GM12878 (cell line): ENCODE data around the gene FAM228B. TPM values are rescaled to one million over a fixed set of nuclear protein-coding genes. Genes with fewer than 3 reads are reported as not detected.

ENCODE experiments used
- ATAC-seq: fragments of 200-7000 bp; cut with Tn5 transposase; 3 replicates; pipeline ENCODE4 v1.9.1; 2020; ENCODE audit warnings: mild to moderate bottlenecking, moderate library complexity
- BruUV-seq: library from RNA; stranded (reverse); fragments of 400-500 nt; replicated peaks from 2 replicates; lab custom pipeline; 2021; lab: Mats Ljungman, UMichigan
- CTCF ChIA-PET: fragments of 300-600 bp; sonication (Branson Sonifier 250); formaldehyde crosslinking; extraction: SDS; loops from one replicate; lab custom pipeline; 2021; ENCODE audit warnings: inconsistent platforms; lab: Yijun Ruan, JAX
- POLR2A ChIA-PET: fragments of 350-600 bp; formaldehyde crosslinking; extraction: SDS; loops from one replicate; lab custom pipeline; 2021; ENCODE audit warnings: inconsistent platforms; lab: Charles Lee
- RAD21 ChIA-PET: fragments of 300-600 bp; sonication (Branson Sonifier 250); formaldehyde crosslinking; loops from one replicate; lab custom pipeline; 2023; ENCODE audit warnings: antibody characterized with exemption; ENCODE audit not compliant: unreplicated experiment; lab: Charles Lee
- SMC1A ChIA-PET: fragments of 300-600 bp; sonication (Branson Sonifier 250); formaldehyde crosslinking; loops from one replicate; lab custom pipeline; 2023; ENCODE audit not compliant: unreplicated experiment, uncharacterized antibody; lab: Charles Lee
- DNase-seq: peaks from one replicate; pipeline ENCODE4 v3.0.0-alpha.2; 2011; ENCODE audit warnings: low read depth, low spot score
- FAIRE-seq: peaks from 3 replicates; lab custom pipeline; 2011; peaks lifted over from hg19 to GRCh38; lab: Jason Lieb, UNC
- H2AFZ ChIP-seq: 2 replicates; pipeline ENCODE4 v1.6.0; 2011; ENCODE audit warnings: low read depth, low read length, control low read depth; ENCODE audit not compliant: control insufficient read depth
- H3K27ac ChIP-seq: 2 replicates; pipeline ENCODE4 v1.5.1; 2011; ENCODE audit warnings: control low read depth; ENCODE audit not compliant: control insufficient read depth, insufficient read depth
- H3K27me3 ChIP-seq, 2 experiments: replicated peaks in 1 of 2; 2 replicates each; pipeline versions ENCODE4 v1.6.0 to v1.6.1; 2011; ENCODE audit warnings: low read length in 1 of 2; ENCODE audit not compliant: control insufficient read depth in 2 of 2, insufficient read depth in 2 of 2
- H3K36me3 ChIP-seq, 2 experiments: 2 replicates each; pipeline ENCODE4 v1.5.1; 2011; ENCODE audit warnings: low read length in 1 of 2; ENCODE audit not compliant: control insufficient read depth in 2 of 2, insufficient read depth in 2 of 2
- H3K4me1 ChIP-seq: 2 replicates; pipeline ENCODE4 v1.6.1; 2011; ENCODE audit warnings: mild to moderate bottlenecking, low read length, moderate library complexity, mixed read lengths; ENCODE audit not compliant: control insufficient read depth, insufficient read depth
- H3K4me2 ChIP-seq: 2 replicates; pipeline ENCODE4 v1.6.0; 2011; ENCODE audit warnings: control low read depth; ENCODE audit not compliant: control insufficient read depth, insufficient read depth
- H3K4me3 ChIP-seq: fragments of 200-600 bp; sonication (generic); 2 replicates; pipeline ENCODE4 v1.5.1; 2016
- H3K79me2 ChIP-seq: 2 replicates; pipeline ENCODE4 v1.6.0; 2011; ENCODE audit warnings: low read length; ENCODE audit not compliant: control insufficient read depth, insufficient read depth
- H3K9ac ChIP-seq: 2 replicates; pipeline ENCODE4 v1.8.0; 2011; ENCODE audit warnings: low read length, control low read depth, mixed read lengths; ENCODE audit not compliant: control insufficient read depth, insufficient read depth
- H3K9me3 ChIP-seq: replicated peaks from 3 replicates; pipeline ENCODE4 v1.5.1; 2011; ENCODE audit warnings: mild to moderate bottlenecking, low read length; ENCODE audit not compliant: control insufficient read depth, insufficient read depth
- H4K20me1 ChIP-seq: 2 replicates; pipeline ENCODE4 v1.6.0; 2011; ENCODE audit not compliant: control insufficient read depth, insufficient read depth
- CBX5 ChIP-seq: sonication (generic); IDR thresholded peaks from 2 replicates; pipeline ENCODE4 v1.6.1; 2016; ENCODE audit warnings: low read depth, moderate library complexity, mild to moderate bottlenecking, inconsistent platforms
- E2F8 ChIP-seq: fragments of 450-650 bp; IDR thresholded peaks from 2 replicates; pipeline ENCODE4 v1.6.1; 2018; ENCODE audit warnings: mild to moderate bottlenecking, low read depth, moderate library complexity; ENCODE audit not compliant: partially characterized antibody
- FOXM1 ChIP-seq: IDR thresholded peaks from 2 replicates; pipeline ENCODE4 v1.6.1; 2012; ENCODE audit warnings: low read depth, mild to moderate bottlenecking, inconsistent platforms, low read length, moderate library complexity
- HDAC2 ChIP-seq: fragments of 200-600 bp; sonication (generic); IDR thresholded peaks from 2 replicates; pipeline ENCODE4 v1.6.1; 2017
- MLLT1 ChIP-seq: fragments of 450-650 bp; IDR thresholded peaks from 2 replicates; pipeline ENCODE4 v1.6.1; 2016; ENCODE audit warnings: mild to moderate bottlenecking
- MTA2 ChIP-seq: fragments of 450-650 bp; IDR thresholded peaks from 2 replicates; pipeline ENCODE4 v1.6.1; 2016; ENCODE audit warnings: low read depth, mild to moderate bottlenecking, moderate library complexity
- MTA3 ChIP-seq: IDR thresholded peaks from 2 replicates; pipeline ENCODE4 v1.6.1; 2012; ENCODE audit warnings: low read length, inconsistent platforms, borderline replicate concordance
- NFYA ChIP-seq: IDR thresholded peaks from 2 replicates; pipeline ENCODE4 v1.6.1; 2011; ENCODE audit warnings: low read depth, mild to moderate bottlenecking, low read length, improper control_type of control experiment, borderline replicate concordance
- NKRF ChIP-seq: fragments of 450-650 bp; conservative IDR thresholded peaks from 2 replicates; pipeline ENCODE4 v1.6.1; 2017; ENCODE audit warnings: mild to moderate bottlenecking, moderate library complexity
- PML ChIP-seq: IDR thresholded peaks from 2 replicates; pipeline ENCODE4 v1.6.1; 2012; ENCODE audit warnings: low read length, inconsistent platforms
- POU2F2 ChIP-seq: IDR thresholded peaks from 3 replicates; pipeline ENCODE4 v1.6.1; 2011; ENCODE audit warnings: low read depth, mild to moderate bottlenecking, low read length, borderline replicate concordance
- REST ChIP-seq: IDR thresholded peaks from 2 replicates; pipeline ENCODE4 v1.6.1; 2012; ENCODE audit warnings: mild to moderate bottlenecking, low read depth, low read length
- SIX5 ChIP-seq: IDR thresholded peaks from 2 replicates; pipeline ENCODE4 v1.6.1; 2011; ENCODE audit warnings: mild to moderate bottlenecking, low read depth, low read length, moderate library complexity; ENCODE audit not compliant: severe bottlenecking
- SMAD1 ChIP-seq: fragments of 450-650 bp; IDR thresholded peaks from 2 replicates; pipeline ENCODE4 v1.6.1; 2018; ENCODE audit warnings: mild to moderate bottlenecking, low read depth; ENCODE audit not compliant: partially characterized antibody
- WGBS: methylation state at CpG from one replicate; pipeline ENCODE4 v1.1.6; 2016; ENCODE audit warnings: low lambda C conversion rate; ENCODE audit not compliant: insufficient replicate concordance, insufficient coverage; ENCODE audit errors: missing lambda C conversion rate; 5-methylcytosine and 5-hydroxymethylcytosine counted together
- in situ Hi-C: fragments of 300-500 bp; cut with MboI; formaldehyde crosslinking; loops from 9 replicates; pipeline ENCODE4 v1.14.3; 2018; ENCODE audit warnings: mixed read lengths
- intact Hi-C: fragments of 100-400 bp; cut with micrococcal nuclease; formaldehyde crosslinking; loops from one replicate; pipeline ENCODE4 v1.14.2; 2022; ENCODE audit not compliant: unreplicated experiment
- polyA plus RNA-seq, 11 experiments: library from polyadenylated mRNA; depleted of rRNA in 4 of 11; unstranded in 6 of 11; stranded (reverse) in 5 of 11; fragments of >200 nt; fragmentation: Nextera tagmentation in 4 of 11; fragmentation: Illumina TruSeq in 1 of 11; extraction: Ambion mirVana in 4 of 11; extraction: Trizol in 1 of 11; gene quantifications; 1 replicate in 1 of 11; 2 replicates in 10 of 11; pipeline versions ENCODE4 v1.2.1 to v1.2.3, GENCODE V29; 2011 to 2016; ENCODE audit warnings: inconsistent platforms in 2 of 11, missing spikeins in 2 of 11, low read depth in 1 of 11
- total RNA-seq, 4 experiments: library from RNA; depleted of rRNA in 3 of 4; stranded (reverse); fragments of >200 nt in 3 of 4; fragmentation: Illumina TruSeq in 1 of 4; extraction: Trizol in 1 of 4; gene quantifications; 2 replicates each; pipeline versions ENCODE4 v1.2.1 to v1.2.3, GENCODE V29; 2013 to 2021

Gene FAM228B
- total and polyA plus RNA-seq, 10 of the 15 experiments (the other 5 are each of a cell fraction or from before 2014, with no cell fraction given), result 3.9 to 11.0 (median 7.5) TPM

GRCh38 chr2:24163601-24164000 is 40.3 kb downstream of the FAM228B start:
- ChIA-PET CTCF (interaction anchor here (0.6 to 3.7 kb wide), 15 partner anchors 10 to 466 kb away, joined by 3 to 28 read pairs (median 4); partner anchors contain the start of genes ATAD2B and TP53I3), SMC1A (interaction anchor here (0.9 to 3.3 kb wide), 7 partner anchors 9 to 339 kb away, joined by 3 to 12 read pairs (median 6); partner anchors contain the start of genes ATAD2B, FAM228B and TP53I3), POLR2A (no interaction called here), RAD21 (interaction anchor here (0.9 to 1.7 kb wide), 4 partner anchors 79 to 339 kb away, joined by 3 to 11 read pairs (median 4); partner anchors contain the start of genes ATAD2B, TP53I3 and WDCP)
- Histone ChIP-seq H3K9me3 (no peaks in the 10 kb centered on the region), H3K27ac (no peak overlapping the region), H2AFZ (no peak overlapping the region), H3K4me1 (0 out of 2 replicates have a peak, but pooled peaks cover 4% of the 10 kb centered on the region), H3K4me2 (no peak overlapping the region), H3K4me3 (no peak overlapping the region), H3K79me2 (no peaks in the 10 kb centered on the region), H4K20me1 (no peaks in the 10 kb centered on the region), H3K36me3 (no peaks in the 10 kb centered on the region), H3K9ac (no peak overlapping the region), H3K27me3 (no peaks in the 10 kb centered on the region)
- in situ Hi-C loops, result no loop called here
- no peak for DNase-seq
- no peak for FAIRE-seq
- BruUV-seq, result no TSS peak
- 85% methylated on average over 2 of the region's 2 CpGs for WGBS
- intact Hi-C loops, result no loop called here
- no peak for ATAC-seq
- TF ChIP-seq MTA2 (no peak), PML (no peak), POU2F2 (no peak), NFYA (no peak), FOXM1 (no peak), SIX5 (no peak), HDAC2 (no peak), MLLT1 (no peak), E2F8 (no peak), CBX5 (no peak), MTA3 (no peak), SMAD1 (no peak), REST (no peak), NKRF (no peak)
